Esophagus muscularis mucosa (tissue), 4 donors: ENCODE results near the gene TLR10. TPM values are rescaled to one million over a fixed set of nuclear protein-coding genes. Genes with fewer than 3 reads are reported as not detected.
"Not testable (repeated sequence)": the region's sequence is repeated elsewhere in the genome, so short reads cannot be mapped to it uniquely, and the experiment has no call there.

Experiments
- DNase-seq: peaks from one replicate; pipeline ENCODE4 v3.0.0-alpha.2; 2017; ENCODE audit errors: extremely low spot score
- H3K27ac ChIP-seq, 4 donors: fragments of 200-600 bp; sonication (generic); replicated peaks in 1 of 4; 1 replicate in 3 of 4; 2 replicates in 1 of 4; pipeline ENCODE4 v1.5.1; 2016 to 2019; ENCODE audit warnings: mild to moderate bottlenecking in 1 of 4
- H3K27me3 ChIP-seq, 4 donors: fragments of 200-600 bp; sonication (generic); one replicate each; pipeline versions ENCODE4 v1.5.1 to v1.6.0; 2016 to 2019
- H3K36me3 ChIP-seq, 4 donors: fragments of 200-600 bp; sonication (generic); one replicate each; pipeline ENCODE4 v1.5.1; 2016 to 2019
- H3K4me1 ChIP-seq, 4 donors: fragments of 200-600 bp; sonication (generic); one replicate each; pipeline ENCODE4 v1.5.1; 2016 to 2019
- H3K4me3 ChIP-seq, 4 donors: fragments of 200-600 bp; sonication (generic); 1 replicate in 2 of 4; 2 replicates in 2 of 4; pipeline ENCODE4 v1.5.1; 2016 to 2019; ENCODE audit warnings: mild to moderate bottlenecking in 4 of 4, moderate library complexity in 1 of 4
- H3K9me3 ChIP-seq, 4 donors: fragments of 200-600 bp; sonication (generic); 1 replicate in 3 of 4; 2 replicates in 1 of 4; pipeline ENCODE4 v1.5.1; 2016 to 2019
- CTCF ChIP-seq, 3 experiments: fragments of 200-600 bp in 2 of 3; fragments of 450-650 bp in 1 of 3; sonication (generic) in 2 of 3; IDR thresholded peaks; one replicate each; pipeline ENCODE4 v1.5.1; 2017 to 2019; ENCODE audit warnings: antibody characterized with exemption in 3 of 3, mild to moderate bottlenecking in 2 of 3, moderate library complexity in 1 of 3
- EP300 ChIP-seq: sonication (generic); formaldehyde crosslinking; IDR thresholded peaks from one replicate; pipeline ENCODE4 v1.6.1; 2017; ENCODE audit warnings: antibody characterized with exemption
- POLR2A ChIP-seq: fragments of 450-650 bp; IDR thresholded peaks from one replicate; pipeline ENCODE4 v1.6.1; 2017; ENCODE audit warnings: antibody characterized with exemption, moderate library complexity, mild to moderate bottlenecking, low read depth
- POLR2AphosphoS5 ChIP-seq, 2 donors: sonication (generic); formaldehyde crosslinking; IDR thresholded peaks; one replicate each; pipeline ENCODE4 v1.6.1; 2017; ENCODE audit warnings: antibody characterized with exemption in 2 of 2
- WGBS: methylation state at CpG from one replicate; pipeline ENCODE4 v1.1.5; 2018; 5-methylcytosine and 5-hydroxymethylcytosine counted together
- intact Hi-C: fragments of 100-400 bp; cut with DNase I; formaldehyde crosslinking; loops from one replicate; pipeline ENCODE4 v1.15.1; 2023
- total RNA-seq, 4 donors: library from RNA; depleted of rRNA; stranded (reverse); fragments of >200 nt; gene quantifications; one replicate each; pipeline versions ENCODE4 v1.1.0 to v1.2.1, GENCODE V29; 2016

The TLR10 gene
- total RNA-seq, 4 donors from 2014 or later, result 0.17 TPM; not detected in 3

- Histone ChIP-seq H3K27me3 (no peaks in the 10 kb centered on the region), H3K4me3 (no peak overlapping the region), H3K4me1 (peaks cover 0 to 3% (median 0%) of the 10 kb centered on the region in 4 donors), H3K27ac (no peak overlapping the region), H3K36me3 (no peaks in the 10 kb centered on the region), H3K9me3 (peaks cover 0 to 7% (median 0%) of the 10 kb centered on the region in 4 donors)
- no peak for DNase-seq
- intact Hi-C loops, result no loop called here
- 59% methylated on average over 3 of the region's 3 CpGs for WGBS
- TF ChIP-seq CTCF (IDR thresholded peaks at IDR 0.05), result no peak
- TF ChIP-seq POLR2AphosphoS5 (IDR thresholded peaks at IDR 0.05), result no peak
- no peak for TF ChIP-seq EP300
- no peak for TF ChIP-seq POLR2A
Measured at GRCh38 chr4:38819569-38819968, 36.8 kb upstream of the TLR10 start.

GRCh38 chr4:38818441-38818976 is 35.7 kb upstream of the TLR10 start:
- TF ChIP-seq POLR2AphosphoS5 (IDR thresholded peaks at IDR 0.05) (no peak), EP300 (no peak), CTCF (IDR thresholded peaks at IDR 0.05) (no peak), POLR2A (no peak)
- 85% methylated on average over 5 of the region's 5 CpGs for WGBS
- intact Hi-C loops, result no loop called here
- Histone ChIP-seq H3K4me3 (no peak overlapping the region), H3K4me1 (peaks cover 0 to 3% (median 0%) of the 10 kb centered on the region in 4 donors), H3K27ac (no peak overlapping the region), H3K36me3 (no peaks in the 10 kb centered on the region), H3K9me3 (peaks cover 0 to 7% (median 0%) of the 10 kb centered on the region in 4 donors), H3K27me3 (no peaks in the 10 kb centered on the region)
- no peak for DNase-seq

- Histone ChIP-seq H3K36me3 (no peaks in the 10 kb centered on the region), H3K27me3 (no peaks in the 10 kb centered on the region), H3K4me1 (peaks cover 0 to 3% (median 0%) of the 10 kb centered on the region in 4 donors), H3K9me3 (peaks cover 0 to 7% (median 0%) of the 10 kb centered on the region in 4 donors), H3K4me3 (no peak overlapping the region), H3K27ac (peak overlapping the region in 2 of 4 donors; percentile 17 to 31)
- no peak for DNase-seq
- no peak for TF ChIP-seq EP300
- peak in 1 of 2 donors; percentile 39 for TF ChIP-seq POLR2AphosphoS5 (IDR thresholded peaks at IDR 0.05)
- 59% methylated on average over 3 of the region's 3 CpGs for WGBS
- intact Hi-C loops, result no loop called here
Measured at GRCh38 chr4:38815885-38816782, 33.3 kb upstream of the TLR10 start.

- H3K36me3 ChIP-seq, result no peaks in the 10 kb centered on the region
- no peak overlapping the region for H3K4me3 ChIP-seq
- peaks cover 0 to 3% (median 0%) of the 10 kb centered on the region in 4 donors for H3K4me1 ChIP-seq
- WGBS, result 64% methylated on average over 3 of the region's 3 CpGs
- DNase-seq, result no peak
- H3K27ac ChIP-seq, result no peak overlapping the region
- intact Hi-C loops, result no loop called here
- H3K9me3 ChIP-seq, result peaks cover 0 to 7% (median 0%) of the 10 kb centered on the region in 4 donors
- TF ChIP-seq EP300, result no peak
- no peak for TF ChIP-seq CTCF (IDR thresholded peaks at IDR 0.05)
- no peak for TF ChIP-seq POLR2A
- no peak for TF ChIP-seq POLR2AphosphoS5 (IDR thresholded peaks at IDR 0.05)
- H3K27me3 ChIP-seq, result no peaks in the 10 kb centered on the region
Measured at GRCh38 chr4:38814386-38814785, 31.6 kb upstream of the TLR10 start.

GRCh38 chr4:38811297-38811696 is 28.5 kb upstream of the TLR10 start:
- WGBS, result 92% methylated on average over 6 of the region's 6 CpGs
- TF ChIP-seq CTCF (IDR thresholded peaks at IDR 0.05) (no peak), POLR2A (no peak), POLR2AphosphoS5 (IDR thresholded peaks at IDR 0.05) (no peak), EP300 (no peak)
- DNase-seq, result no peak
- Histone ChIP-seq H3K36me3 (no peaks in the 10 kb centered on the region), H3K27ac (no peak overlapping the region), H3K27me3 (no peaks in the 10 kb centered on the region), H3K9me3 (peaks cover 0 to 7% (median 0%) of the 10 kb centered on the region in 4 donors), H3K4me3 (no peak overlapping the region), H3K4me1 (peaks cover 0 to 3% (median 0%) of the 10 kb centered on the region in 4 donors)
- intact Hi-C loops, result no loop called here

GRCh38 chr4:38807462-38807861 is 24.7 kb upstream of the TLR10 start:
- no CpG with 5 or more reads among the region's 29 CpGs for whole genome bisulfite sequencing
- H3K27me3 ChIP-seq, DNase-seq, H3K4me3 ChIP-seq, H3K36me3 ChIP-seq, intact Hi-C loops, H3K9me3 ChIP-seq, H3K27ac ChIP-seq: not testable (repeated sequence)
- H3K4me1 ChIP-seq, result peaks cover 3 to 33% (median 22%) of the 10 kb centered on the region in 4 donors

GRCh38 chr4:38806251-38806650 is 23.5 kb upstream of the TLR10 start:
- H3K4me1 ChIP-seq, result peaks cover 3 to 33% (median 22%) of the 10 kb centered on the region in 4 donors
- intact Hi-C loops, H3K36me3 ChIP-seq, H3K4me3 ChIP-seq, H3K9me3 ChIP-seq, H3K27me3 ChIP-seq, DNase-seq: not testable (repeated sequence)
- 74% methylated on average over 9 of the region's 9 CpGs for WGBS
- H3K27ac ChIP-seq, result peak overlapping the region in 3 of 4 donors; percentile 60 to 68 (median 62)
